ENCODE data around the gene NME4. TPM values are rescaled to one million over a fixed set of nuclear protein-coding genes. Genes with fewer than 3 reads are reported as not detected.

The NME4 gene
- total RNA-seq, 1 donor from 2014 or later, result 101 TPM

DNA sequence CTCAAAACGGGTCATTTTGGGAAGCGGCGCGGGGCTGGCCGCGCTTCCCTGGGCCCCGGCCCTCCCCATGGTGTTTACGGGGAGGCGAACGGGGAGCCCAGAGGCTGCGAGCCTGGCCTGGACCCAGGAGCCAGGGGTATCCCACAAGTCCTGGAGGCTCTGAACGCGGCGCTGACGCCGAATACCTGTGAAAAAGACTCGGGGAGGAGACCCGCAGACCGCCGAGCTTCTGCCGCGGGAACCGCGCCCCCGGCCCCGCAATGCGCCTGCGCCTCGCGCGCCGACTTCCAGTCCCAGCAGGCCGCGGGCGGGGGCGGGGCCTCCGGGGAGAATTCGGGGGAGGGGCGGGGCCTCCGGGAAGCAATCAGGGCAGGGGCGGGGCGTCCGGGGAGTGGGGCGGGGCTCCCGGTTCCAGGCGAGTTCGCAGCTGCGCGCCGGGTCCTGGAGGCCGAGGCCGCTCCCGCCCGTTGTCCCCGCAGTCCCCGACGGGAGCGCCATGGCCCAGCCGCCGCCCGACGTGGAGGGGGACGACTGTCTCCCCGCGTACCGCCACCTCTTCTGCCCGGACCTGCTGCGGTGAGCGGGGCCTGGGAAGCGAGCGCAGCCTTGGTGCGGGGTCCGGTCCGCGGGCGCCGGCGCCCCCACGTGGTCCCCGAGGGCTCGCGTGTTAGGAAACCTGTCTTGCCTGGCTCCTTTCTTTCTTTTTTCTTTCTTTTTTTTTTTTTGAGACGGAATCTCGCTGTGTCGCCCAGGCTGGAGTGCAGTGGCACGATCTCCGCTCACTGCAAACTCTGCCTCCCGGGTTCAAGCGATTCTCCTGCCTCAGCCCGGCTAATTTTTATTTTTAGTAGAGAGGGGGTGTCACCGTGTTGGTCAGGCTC, 4.7 kb downstream of the NME4 start, which contains the start of gene DECR2:
Gene DECR2, plus strand, starts transcription at position 418 of the 881 bp plus-strand sequence. Its CDS starts 79 bp downstream, at position 497.
- Histone ChIP-seq H3K27me3 (ENCODE audit: low read depth) (no peaks in the 10 kb centered on the region), H3K4me1 (peaks cover 35% of the 10 kb centered on the region), H3K9me3 (replicated peaks) (no peaks in the 10 kb centered on the region), H3K27ac (replicated peaks) (peak within 1 kb of the TSS; percentile 96), H3K36me3 (peaks cover 6% of the 10 kb centered on the region), H3K4me3 (peak within 1 kb of the TSS; percentile 80)
- DNase-seq, result peak; percentile 98
- TF ChIP-seq, protein P1, sequence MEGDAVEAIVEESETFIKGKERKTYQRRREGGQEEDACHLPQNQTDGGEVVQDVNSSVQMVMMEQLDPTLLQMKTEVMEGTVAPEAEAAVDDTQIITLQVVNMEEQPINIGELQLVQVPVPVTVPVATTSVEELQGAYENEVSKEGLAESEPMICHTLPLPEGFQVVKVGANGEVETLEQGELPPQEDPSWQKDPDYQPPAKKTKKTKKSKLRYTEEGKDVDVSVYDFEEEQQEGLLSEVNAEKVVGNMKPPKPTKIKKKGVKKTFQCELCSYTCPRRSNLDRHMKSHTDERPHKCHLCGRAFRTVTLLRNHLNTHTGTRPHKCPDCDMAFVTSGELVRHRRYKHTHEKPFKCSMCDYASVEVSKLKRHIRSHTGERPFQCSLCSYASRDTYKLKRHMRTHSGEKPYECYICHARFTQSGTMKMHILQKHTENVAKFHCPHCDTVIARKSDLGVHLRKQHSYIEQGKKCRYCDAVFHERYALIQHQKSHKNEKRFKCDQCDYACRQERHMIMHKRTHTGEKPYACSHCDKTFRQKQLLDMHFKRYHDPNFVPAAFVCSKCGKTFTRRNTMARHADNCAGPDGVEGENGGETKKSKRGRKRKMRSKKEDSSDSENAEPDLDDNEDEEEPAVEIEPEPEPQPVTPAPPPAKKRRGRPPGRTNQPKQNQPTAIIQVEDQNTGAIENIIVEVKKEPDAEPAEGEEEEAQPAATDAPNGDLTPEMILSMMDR (IDR thresholded peaks at IDR 0.05; ENCODE audit: borderline replicate concordance), result peak; percentile 67
- intact Hi-C loops (cut with micrococcal nuclease), result no loop called here

DNA sequence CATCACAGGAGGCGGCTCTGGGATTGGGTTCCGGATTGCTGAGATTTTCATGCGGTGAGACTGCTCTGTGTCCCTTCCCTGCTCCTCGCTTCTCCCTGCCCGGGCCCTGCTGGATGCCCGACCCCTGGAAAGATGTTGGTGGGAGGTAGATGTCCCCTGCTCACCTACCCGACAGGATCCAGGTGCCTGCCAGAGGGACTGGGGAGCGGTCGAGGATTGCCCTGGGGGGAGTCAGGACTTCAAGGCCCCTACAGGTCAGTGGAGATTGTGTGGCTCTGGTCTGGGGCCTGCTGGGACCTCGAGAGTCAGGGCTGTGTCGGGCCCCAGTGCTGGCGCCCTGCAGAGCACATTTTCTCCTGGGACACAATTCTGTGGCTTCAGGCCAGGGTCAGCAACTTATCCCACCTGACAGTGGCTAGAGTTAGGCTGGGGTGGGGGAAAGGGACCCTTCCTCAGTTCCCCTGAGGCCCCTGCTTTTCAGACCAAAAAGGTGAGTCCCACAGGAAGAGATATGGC, 8.0 kb downstream of the NME4 start:
- intact Hi-C loops (cut with micrococcal nuclease), result no loop called here
- H3K36me3 ChIP-seq, result no peaks in the 10 kb centered on the region
- H3K27me3 ChIP-seq (ENCODE audit: low read depth), result no peaks in the 10 kb centered on the region
- no peak for DNase-seq
- no peaks in the 10 kb centered on the region for H3K9me3 ChIP-seq (replicated peaks)
- TF ChIP-seq, protein P1 (IDR thresholded peaks at IDR 0.05; ENCODE audit: borderline replicate concordance), result no peak
- H3K4me3 ChIP-seq, result no peak overlapping the region
- H3K4me1 ChIP-seq, result peaks cover 25% of the 10 kb centered on the region
- no peak overlapping the region for H3K27ac ChIP-seq (replicated peaks)

DNA sequence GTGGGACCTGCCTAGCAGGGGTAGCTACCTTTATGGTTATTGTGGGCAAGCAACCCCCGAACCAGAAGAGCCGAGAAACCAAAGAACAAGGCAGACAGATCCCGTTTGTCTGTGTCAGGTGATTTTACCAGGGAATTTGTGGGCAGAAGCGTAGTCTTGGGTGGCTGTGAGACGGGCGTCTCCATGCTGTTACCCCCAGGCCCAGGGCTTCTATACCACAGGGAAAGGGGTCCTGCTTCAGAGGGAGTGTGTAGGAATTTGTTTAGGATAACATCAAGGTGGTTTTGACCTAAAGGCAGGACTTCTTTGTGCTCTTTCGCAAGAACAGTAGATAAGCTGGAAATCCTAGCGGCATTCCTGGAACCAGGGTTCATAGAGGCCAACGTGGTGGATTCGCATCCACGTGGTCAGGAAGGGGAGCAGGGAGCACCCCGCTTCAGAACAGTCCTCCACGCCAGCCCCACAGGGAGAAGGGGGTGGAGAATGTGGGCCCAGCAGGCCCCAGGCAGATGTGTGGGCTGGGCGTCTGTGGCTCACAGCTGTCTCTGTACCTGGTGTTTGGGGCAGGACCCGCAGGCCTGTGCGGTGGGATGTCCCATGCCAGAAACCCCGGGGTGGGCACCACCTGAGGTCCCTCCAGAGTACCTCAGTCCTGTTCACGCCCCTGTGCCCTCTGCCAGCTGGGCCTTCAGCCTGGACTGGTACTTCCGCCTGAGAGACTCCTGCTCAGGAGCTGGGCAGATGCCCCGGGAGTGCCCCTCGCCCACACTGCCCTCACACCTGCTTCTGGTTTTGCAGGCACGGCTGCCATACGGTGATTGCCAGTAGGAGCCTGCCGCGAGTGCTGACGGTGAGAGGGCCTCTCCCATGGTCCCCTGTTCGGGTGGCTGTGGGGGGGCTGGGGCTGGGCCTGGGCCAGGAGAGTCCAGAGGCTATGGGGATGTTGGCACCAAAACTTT, 8.8 kb downstream of the NME4 start:
- H3K27me3 ChIP-seq (ENCODE audit: low read depth), result no peaks in the 10 kb centered on the region
- H3K27ac ChIP-seq (replicated peaks), result no peak overlapping the region
- H3K4me1 ChIP-seq, result peaks cover 18% of the 10 kb centered on the region
- H3K4me3 ChIP-seq, result no peak overlapping the region
- peaks cover 3% of the 10 kb centered on the region for H3K36me3 ChIP-seq
- no peak for DNase-seq
- intact Hi-C loops (cut with micrococcal nuclease), result no loop called here
- TF ChIP-seq, protein P1 (IDR thresholded peaks at IDR 0.05; ENCODE audit: borderline replicate concordance), result no peak
- H3K9me3 ChIP-seq (replicated peaks), result no peaks in the 10 kb centered on the region

DNA sequence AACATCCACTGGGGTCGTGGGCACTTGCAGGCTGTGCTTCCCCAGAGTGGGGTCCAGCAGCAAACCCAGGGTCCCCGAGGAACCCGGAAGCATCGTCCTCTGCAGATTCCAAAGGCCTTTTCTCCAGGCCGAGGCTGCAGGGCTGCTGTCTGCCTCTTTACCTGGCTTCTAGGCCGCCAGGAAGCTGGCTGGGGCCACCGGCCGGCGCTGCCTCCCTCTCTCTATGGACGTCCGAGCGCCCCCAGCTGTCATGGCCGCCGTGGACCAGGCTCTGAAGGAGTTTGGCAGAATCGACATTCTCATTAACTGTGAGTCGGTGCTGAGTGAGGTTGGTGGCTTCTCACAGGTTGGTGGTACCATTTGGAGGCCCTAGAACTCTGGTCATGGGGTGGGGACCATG, 10.3 kb downstream of the NME4 start:
- TF ChIP-seq, protein P1 (IDR thresholded peaks at IDR 0.05; ENCODE audit: borderline replicate concordance), result no peak
- Histone ChIP-seq H3K4me3 (no peak overlapping the region), H3K27ac (replicated peaks) (no peak overlapping the region), H3K9me3 (replicated peaks) (no peaks in the 10 kb centered on the region), H3K36me3 (peaks cover 17% of the 10 kb centered on the region), H3K27me3 (ENCODE audit: low read depth) (no peaks in the 10 kb centered on the region), H3K4me1 (peaks cover 6% of the 10 kb centered on the region)
- intact Hi-C loops (cut with micrococcal nuclease), result no loop called here
- no peak for DNase-seq

DNA sequence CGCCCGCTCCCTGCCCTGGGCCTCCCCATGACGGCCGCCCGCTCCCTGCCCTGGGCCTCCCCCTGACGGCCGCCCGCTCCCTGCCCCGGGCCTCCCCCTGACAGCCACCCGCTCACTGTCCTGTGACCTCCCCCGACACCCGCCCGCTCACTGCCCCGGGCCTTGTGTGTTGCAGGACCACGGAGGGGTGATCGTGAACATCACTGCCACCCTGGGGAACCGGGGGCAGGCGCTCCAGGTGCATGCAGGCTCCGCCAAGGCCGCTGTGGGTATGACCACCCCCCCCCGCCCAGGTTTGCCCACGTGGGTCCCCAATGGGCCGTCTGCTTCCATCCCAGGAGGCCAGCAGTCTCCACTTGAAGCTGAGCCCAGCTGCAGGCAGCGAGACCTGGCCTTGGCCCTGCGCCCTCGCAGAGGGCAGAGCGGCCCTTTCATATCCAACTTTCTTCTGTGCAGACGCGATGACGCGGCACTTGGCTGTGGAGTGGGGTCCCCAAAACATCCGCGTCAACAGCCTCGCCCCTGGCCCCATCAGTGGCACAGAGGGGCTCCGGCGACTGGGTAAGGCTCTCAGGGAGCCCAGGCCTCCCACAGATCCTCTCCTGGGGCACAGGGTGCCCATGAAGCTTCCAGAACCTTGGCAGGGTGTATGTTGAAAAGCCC, 13.6 kb downstream of the NME4 start:
- no peaks in the 10 kb centered on the region for H3K27me3 ChIP-seq (ENCODE audit: low read depth)
- TF ChIP-seq, protein P1 (IDR thresholded peaks at IDR 0.05; ENCODE audit: borderline replicate concordance), result no peak
- intact Hi-C loops (cut with micrococcal nuclease), result no loop called here
- H3K4me1 ChIP-seq, result no peaks in the 10 kb centered on the region
- H3K36me3 ChIP-seq, result peaks cover 18% of the 10 kb centered on the region
- no peak overlapping the region for H3K4me3 ChIP-seq
- no peak overlapping the region for H3K27ac ChIP-seq (replicated peaks)
- no peak for DNase-seq
- no peaks in the 10 kb centered on the region for H3K9me3 ChIP-seq (replicated peaks)

Data from left ventricle myocardium inferior (tissue), 1 donor.